NCI-H345 (cell line): Measurements from ENCODE around the gene OR1I1.
"Not testable (repeated sequence)": the region's sequence is repeated elsewhere in the genome, so short reads cannot be mapped to it uniquely, and the experiment has no call there.

Experiments
- DNase-seq: peaks from one replicate; lab custom pipeline; 2025; lab: John Stamatoyannopoulos, UW

The OR1I1 gene

GRCh38 chr19:15081911-15082310, at the start of gene OR1I1:
Gene OR1I1 (plus strand): TSS chr19:15082211. CDS start chr19:15087066, 4,855 bp downstream.
- no peak for DNase-seq

GRCh38 chr19:15035795-15036311, 46.2 kb upstream of the OR1I1 start:
- DNase-seq = no peak

- no peak for DNase-seq
Observed at GRCh38 chr19:15037586-15037985, 44.4 kb upstream of the OR1I1 start.

- no peak for DNase-seq
Observed at GRCh38 chr19:15038294-15038693, 43.7 kb upstream of the OR1I1 start.

GRCh38 chr19:15042003-15042402, 40.0 kb upstream of the OR1I1 start:
- no peak for DNase-seq

GRCh38 chr19:15042826-15043225, 39.2 kb upstream of the OR1I1 start:
- DNase-seq = no peak

- no peak for DNase-seq
Observed at GRCh38 chr19:15045506-15045905, 36.5 kb upstream of the OR1I1 start.

GRCh38 chr19:15047680-15048079, 34.3 kb upstream of the OR1I1 start:
- no peak for DNase-seq

- no peak for DNase-seq
Observed at GRCh38 chr19:15048128-15048527, 33.9 kb upstream of the OR1I1 start.

GRCh38 chr19:15048885-15049541, 33.0 kb upstream of the OR1I1 start, which contains the start of gene CASP14:
Gene CASP14 (plus strand): TSS chr19:15049480. CDS start chr19:15052252, 2,772 bp downstream.
- DNase-seq = no peak

- no peak for DNase-seq
Observed at GRCh38 chr19:15050639-15051038, 31.4 kb upstream of the OR1I1 start.

GRCh38 chr19:15062036-15062435, 20.0 kb upstream of the OR1I1 start:
- no peak for DNase-seq

- not testable (repeated sequence) for DNase-seq
Observed at GRCh38 chr19:15070386-15070785, 11.6 kb upstream of the OR1I1 start.

GRCh38 chr19:15072930-15073647, 8.9 kb upstream of the OR1I1 start:
- no peak for DNase-seq

GRCh38 chr19:15074371-15074770, 7.6 kb upstream of the OR1I1 start:
- no peak for DNase-seq

- DNase-seq = no peak
Observed at GRCh38 chr19:15075806-15076205, 6.2 kb upstream of the OR1I1 start.

- not testable (repeated sequence) for DNase-seq
Observed at GRCh38 chr19:15080002-15080401, 2.0 kb upstream of the OR1I1 start.

- DNase-seq = no peak
Observed at GRCh38 chr19:15087182-15087581, 5.2 kb downstream of the OR1I1 start.

GRCh38 chr19:15091918-15092753, 10.1 kb downstream of the OR1I1 start:
- peak; percentile 45 for DNase-seq

GRCh38 chr19:15093001-15093400, 11.0 kb downstream of the OR1I1 start:
- DNase-seq = no peak

GRCh38 chr19:15096223-15096622, 14.2 kb downstream of the OR1I1 start:
- DNase-seq = no peak

- not testable (repeated sequence) for DNase-seq
Observed at GRCh38 chr19:15097980-15098379, 16.0 kb downstream of the OR1I1 start.
